ENCODE results near the gene MYOM3.
A peak's percentile ranks its signal among the peaks of the same experiment; 100 is the strongest.

Gene MYOM3

DNA sequence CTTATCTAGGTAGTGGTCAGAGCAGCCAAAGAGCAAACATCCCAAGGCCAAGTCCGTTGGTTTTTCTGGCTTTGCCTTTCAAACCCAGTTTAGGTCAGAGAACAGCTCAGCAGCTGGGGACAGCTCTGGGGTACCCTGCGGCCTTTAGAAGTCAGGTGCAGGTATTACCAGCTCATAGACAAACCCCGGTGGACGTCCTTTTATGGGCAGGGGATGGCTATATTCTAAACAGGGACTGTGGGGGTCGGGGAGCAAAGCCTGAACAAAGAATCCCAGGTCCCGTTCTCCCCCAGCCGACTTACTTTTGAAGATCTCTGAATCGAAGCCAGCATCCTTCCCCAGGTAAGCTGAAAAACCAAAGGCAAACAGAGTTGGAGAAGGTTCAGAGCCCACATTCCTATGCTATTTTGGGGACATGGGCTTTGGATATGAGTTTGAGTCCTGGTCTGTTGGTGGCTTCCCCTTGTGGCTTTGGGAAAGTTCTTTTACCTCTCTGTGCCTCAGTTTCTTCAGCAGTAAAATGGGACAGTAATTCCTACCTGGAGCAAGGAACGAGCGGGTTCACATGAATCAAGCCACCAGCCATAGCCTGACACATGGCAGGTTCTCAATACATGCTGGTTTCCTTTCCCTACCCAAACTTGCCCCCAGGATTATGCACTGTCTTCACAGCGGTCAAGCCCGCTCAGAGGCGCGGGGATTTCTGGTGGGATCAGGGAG is 16.6 kb downstream of the MYOM3 start:
- DNase-seq, result no peak

GRCh38 chr1:24094554-24094953 is 17.4 kb downstream of the MYOM3 start:
- no peak for DNase-seq

DNA sequence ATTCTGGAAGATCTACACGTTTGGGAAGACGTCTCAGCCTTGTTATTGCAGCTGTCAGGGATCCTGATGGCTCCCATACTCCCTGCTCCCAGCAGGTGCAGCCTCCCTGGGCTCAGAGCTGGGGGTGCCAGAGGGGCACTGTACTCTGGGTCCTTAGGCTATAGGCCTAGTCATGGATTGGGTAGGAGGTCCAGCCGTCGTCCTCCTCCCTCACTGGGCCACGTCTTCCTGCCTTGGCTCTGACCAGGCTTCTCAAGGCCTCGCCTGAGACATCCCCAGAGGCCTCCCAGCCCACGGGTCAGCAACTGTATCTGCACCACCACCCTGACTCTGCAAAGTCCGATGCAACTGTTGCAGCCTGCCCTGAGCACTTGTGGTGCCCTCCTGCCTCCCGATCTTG is 18.2 kb downstream of the MYOM3 start:
- no peak for DNase-seq

DNA sequence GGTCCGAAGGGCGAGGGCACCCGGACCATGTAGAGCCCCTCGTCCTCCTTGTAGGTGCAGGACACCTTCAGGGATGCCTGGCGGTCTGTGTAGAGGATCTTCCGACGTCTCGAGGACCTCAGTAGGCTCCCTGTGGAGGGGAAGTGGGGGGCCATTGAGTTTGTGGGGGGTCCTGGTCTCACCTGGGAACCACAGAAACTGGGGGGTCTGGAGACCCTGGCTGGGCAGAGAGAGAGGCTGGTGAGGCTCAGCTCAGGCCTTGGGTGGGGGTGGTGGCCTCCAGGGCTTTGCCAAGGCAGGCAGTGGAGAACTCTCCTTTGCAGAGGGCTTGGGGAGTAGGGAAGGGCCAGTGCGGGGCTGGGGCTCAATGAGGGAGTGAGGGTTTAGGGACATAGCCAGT is 19.0 kb downstream of the MYOM3 start:
- DNase-seq, result no peak

GRCh38 chr1:24091971-24092482 is 19.9 kb downstream of the MYOM3 start:
- no peak for DNase-seq

DNA sequence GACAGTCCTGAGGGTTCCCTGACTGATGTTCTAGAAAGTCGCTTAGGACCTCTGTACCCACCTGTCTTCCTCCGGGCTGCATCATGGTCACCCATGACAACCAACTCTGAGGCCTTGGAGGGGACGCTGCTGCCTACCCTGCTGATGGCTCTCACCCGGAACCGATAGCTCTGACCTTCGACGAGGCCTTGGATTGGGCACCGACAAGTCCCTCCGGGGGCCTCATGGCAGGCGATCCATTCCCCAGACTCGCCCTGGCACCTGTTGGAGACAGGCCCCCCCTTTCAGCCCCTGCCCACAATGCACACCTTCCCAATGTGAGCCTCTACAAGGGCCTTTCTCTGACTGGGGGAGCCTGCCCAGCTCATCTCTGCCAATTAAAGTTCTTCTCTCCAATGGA is 21.2 kb downstream of the MYOM3 start:
- DNase-seq, result no peak

GRCh38 chr1:24089743-24090555 is 22.0 kb downstream of the MYOM3 start:
- no peak for DNase-seq

- no peak for DNase-seq
Measured at GRCh38 chr1:24089027-24089742, 22.8 kb downstream of the MYOM3 start.

- no peak for DNase-seq
Measured at GRCh38 chr1:24086466-24086865, 25.5 kb downstream of the MYOM3 start.

DNA sequence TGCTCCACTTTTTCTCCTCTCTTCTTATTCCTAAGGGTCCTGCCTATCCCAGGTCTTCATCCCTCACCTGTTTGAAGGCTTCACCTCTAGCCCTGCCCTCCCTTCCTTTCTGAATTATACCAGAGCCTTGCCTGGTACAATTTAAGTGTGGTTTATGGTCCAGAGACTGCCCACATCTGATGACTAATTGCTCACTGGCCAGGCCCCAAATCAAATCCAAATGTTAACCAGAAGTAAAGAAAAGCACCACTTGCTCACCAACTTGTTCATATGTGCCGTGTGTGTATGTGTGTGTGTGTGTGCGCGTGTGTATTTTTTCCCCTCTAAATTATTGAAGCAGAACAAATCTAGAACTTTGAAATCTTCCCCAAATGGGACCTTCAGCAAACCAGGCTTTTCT is 26.4 kb downstream of the MYOM3 start:
- DNase-seq, result peak; percentile 6

- DNase-seq, result no peak
Measured at GRCh38 chr1:24085007-24085406, 26.9 kb downstream of the MYOM3 start.

DNA sequence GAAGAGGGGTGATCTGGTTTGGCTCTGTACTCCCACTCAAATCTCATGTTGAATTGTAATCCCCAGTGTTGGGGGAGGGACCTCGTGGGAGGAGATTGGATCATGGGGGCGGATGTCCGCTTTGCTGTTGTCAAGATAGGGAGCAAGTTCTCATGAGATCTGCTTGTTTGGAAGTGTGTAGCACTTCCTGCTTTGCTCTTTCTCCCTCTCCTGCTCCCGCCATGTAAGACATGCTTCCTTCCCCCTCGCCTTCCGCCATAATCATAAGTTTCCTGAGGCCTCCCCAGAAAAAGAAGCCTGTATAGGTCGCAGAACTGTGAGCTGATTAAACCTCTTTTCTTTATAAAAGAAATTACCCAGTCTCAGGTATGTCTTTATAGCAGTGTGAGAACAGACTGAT is 27.9 kb downstream of the MYOM3 start:
- DNase-seq, result no peak

DNA sequence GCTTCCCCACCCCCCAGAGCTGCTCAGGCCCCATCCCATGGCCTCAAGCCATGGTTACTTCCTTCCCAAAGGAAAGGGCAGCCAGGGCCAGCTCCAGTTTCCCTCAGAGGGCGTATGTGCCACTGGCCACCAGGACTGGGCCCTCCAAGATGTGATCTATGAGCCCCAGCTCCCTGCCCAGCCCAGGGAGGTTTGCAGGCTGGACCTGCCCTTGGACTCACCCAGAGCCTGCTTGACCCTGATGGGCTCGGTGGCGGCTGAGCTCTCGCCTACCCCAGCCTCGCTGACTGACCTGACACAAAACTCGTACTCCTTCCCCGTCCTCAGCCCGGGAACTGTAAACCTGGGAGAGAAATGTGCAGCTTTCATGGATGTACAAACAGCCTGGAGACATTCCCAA is 29.6 kb downstream of the MYOM3 start:
- DNase-seq, result no peak

DNA sequence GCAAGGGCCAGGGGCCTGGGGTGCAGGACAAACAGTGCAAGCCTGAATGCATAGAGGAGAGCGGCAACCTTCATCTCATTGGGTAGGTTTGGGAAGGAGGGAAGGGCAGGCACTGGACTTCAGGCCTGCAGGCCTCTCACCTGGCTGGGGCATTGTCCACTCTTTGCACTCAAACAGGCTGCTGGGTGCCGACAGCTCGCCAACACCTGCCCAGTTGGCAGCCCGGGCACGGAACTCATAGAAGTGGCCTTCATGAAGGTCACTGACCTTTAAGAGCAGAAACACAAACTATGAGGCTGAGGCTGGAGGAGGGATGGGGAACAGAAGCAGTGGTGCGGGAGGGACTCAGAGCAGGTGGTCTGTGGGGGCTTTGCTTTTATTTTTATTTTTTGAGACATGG is 30.7 kb downstream of the MYOM3 start:
- no peak for DNase-seq

GRCh38 chr1:24080131-24080530 is 31.8 kb downstream of the MYOM3 start:
- DNase-seq, result no peak

DNA sequence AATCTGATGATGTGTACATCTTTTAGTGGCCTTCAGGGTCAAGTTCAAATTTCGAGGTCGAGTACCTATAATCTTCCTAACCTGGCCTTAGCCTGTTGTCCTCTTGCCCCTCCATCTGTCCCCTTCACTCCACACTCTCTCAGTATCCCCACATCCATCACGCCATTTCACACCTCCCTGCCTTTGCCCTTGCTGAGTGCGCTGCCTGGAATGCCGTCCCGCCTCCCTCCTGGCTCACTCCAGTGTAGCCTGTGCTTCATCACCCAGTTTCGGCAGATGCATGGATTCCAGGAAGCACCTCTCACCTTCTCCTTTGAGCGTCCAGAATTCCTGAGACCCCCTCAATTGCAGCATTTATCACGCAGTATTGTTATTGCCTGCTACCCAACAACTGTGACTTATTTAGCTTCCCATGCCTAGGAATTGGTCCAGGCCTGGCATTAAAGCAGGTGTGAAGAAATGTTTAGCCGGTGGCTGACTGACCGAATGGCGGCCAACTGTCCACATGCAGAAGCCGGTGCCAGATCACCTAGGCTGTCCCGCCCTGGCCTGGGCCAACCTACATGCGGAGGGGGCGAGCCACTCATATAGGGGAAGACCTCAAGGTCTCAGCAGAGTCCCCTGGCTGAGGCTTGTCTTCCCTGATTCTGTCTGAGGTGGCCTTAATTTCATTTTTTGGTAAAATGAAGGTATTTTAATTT is 34.5 kb downstream of the MYOM3 start:
- no peak for DNase-seq

GRCh38 chr1:24075946-24076345 is 36.0 kb downstream of the MYOM3 start:
- DNase-seq, result no peak

GRCh38 chr1:24075590-24075854 is 36.4 kb downstream of the MYOM3 start:
- no peak for DNase-seq

- no peak for DNase-seq
Measured at GRCh38 chr1:24074817-24075589, 36.9 kb downstream of the MYOM3 start.

- no peak for DNase-seq
Measured at GRCh38 chr1:24074196-24074595, 37.7 kb downstream of the MYOM3 start.

GRCh38 chr1:24071941-24072340 is 40.0 kb downstream of the MYOM3 start:
- DNase-seq, result no peak

GRCh38 chr1:24070821-24071393 is 41.0 kb downstream of the MYOM3 start:
- DNase-seq, result peak; percentile 74

Data from fibroblast of skin of right biceps (primary cell).